GM21515 (cell line): ENCODE results near the gene PTPRN2.
"Not testable (repeated sequence)": the region's sequence is repeated elsewhere in the genome, so short reads cannot be mapped to it uniquely, and the experiment has no call there.

Experiments
- ATAC-seq: cut with Tn5 transposase; IDR thresholded peaks from one replicate; pipeline ENCODE4 v1.9.1; 2021; ENCODE audit not compliant: unreplicated experiment

The PTPRN2 gene

GRCh38 chr7:157951300-157952049, 636.1 kb downstream of the PTPRN2 start:
- ATAC-seq, result no peak

DNA sequence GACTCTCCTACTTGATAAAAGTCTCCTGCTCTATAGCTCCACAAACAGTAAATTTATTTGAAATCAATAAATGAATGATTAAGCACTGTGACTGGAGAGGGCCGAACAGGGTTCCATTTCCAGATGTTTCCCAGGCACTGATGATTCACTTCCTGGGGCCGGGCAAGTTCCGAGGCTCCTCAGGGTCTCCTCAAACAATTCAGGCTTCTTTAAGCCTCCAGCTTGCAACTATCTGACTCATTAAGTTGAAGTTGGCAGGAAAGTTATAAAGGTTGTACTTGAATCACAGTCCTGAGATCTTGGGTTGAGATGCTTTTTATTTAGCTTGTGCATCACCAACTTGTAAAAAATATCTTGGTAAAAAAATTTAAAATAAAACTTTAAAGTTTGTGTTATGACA, 637.9 kb downstream of the PTPRN2 start:
- no peak for ATAC-seq

GRCh38 chr7:157947504-157947903, 640.1 kb downstream of the PTPRN2 start:
- ATAC-seq, result no peak

DNA sequence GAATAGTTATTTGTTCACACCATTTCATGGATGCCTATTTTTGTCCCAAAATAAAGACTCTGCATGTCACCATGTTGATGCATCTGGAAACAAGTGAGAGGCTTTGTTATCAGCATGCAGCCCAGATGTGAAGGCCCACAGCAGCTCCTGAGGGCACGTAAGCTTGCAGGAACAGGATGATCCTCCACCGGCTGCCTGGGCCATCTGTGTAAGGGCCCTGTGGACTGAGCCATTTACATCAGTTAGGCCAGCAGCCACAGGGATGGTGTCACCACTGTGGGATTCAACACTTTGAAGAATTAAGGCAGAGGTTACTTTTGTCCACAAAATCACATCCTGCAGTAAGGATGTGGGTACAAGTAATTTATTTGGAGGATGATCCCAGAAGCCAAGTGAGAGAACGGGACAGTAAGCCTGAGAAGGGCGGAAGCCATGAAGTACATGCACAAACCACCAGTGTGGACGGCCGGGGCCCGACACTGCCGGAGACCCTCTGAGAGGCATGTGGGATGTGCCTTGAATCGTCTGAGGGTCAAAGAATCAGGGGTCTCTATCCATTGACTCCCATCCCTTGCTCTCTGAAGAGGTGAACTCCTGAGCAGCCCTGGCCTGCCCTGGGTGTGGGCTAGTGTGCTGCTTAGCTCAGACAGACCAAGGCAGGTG, 641.1 kb downstream of the PTPRN2 start:
- no peak for ATAC-seq

GRCh38 chr7:157945401-157945800, 642.2 kb downstream of the PTPRN2 start:
- ATAC-seq, result no peak

DNA sequence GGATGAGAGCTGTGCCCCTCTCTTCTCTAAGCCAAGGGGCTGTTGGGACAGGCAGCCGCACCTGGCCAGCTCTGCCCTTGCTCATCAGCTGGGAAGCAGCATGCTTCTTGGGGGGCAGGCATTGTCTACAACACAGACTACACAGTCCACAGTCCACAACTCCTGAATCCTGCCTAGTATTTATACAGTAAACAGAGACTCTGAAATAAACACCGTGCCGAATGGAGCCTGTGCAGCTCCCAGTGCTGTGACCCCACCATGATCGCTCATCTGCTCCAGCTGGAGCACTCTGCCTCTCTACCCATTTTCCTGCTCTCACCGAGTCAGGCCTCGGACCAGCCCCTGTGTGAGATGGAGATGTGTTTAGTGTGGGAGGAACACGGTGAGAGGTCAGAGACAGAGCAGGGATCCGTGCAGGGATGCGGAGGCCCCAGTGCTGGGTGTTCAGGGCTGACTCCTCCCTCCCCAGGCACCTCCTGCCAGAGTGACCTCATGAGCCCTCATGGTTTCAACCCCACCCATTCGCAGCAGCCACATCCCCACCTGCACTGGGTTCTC, 642.8 kb downstream of the PTPRN2 start:
- no peak for ATAC-seq

GRCh38 chr7:157944051-157944450, 643.6 kb downstream of the PTPRN2 start:
- ATAC-seq, result no peak

DNA sequence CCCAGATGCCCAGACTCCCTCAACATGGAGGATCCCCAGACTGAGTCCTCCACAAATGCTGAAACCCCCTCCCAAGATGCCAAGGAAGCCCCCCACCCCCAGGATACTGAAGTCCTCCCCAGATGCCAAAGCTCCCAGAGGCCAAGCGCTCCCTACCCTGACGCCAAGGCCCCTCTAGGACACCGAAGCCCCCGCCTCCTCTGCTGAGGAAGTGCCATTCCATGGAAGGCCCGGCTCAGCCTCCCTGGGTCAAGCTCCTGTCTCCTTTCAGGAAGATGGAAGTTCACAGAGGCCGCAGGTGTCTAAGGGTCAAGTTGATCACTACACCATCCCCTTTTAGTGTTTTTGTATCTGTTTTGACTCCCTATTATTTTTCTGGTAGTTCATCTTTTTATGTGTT, 644.1 kb downstream of the PTPRN2 start:
- ATAC-seq, result no peak

GRCh38 chr7:157941210-157941609, 646.4 kb downstream of the PTPRN2 start:
- no peak for ATAC-seq

- no peak for ATAC-seq
These were observed 647.1 kb downstream of the PTPRN2 start for GRCh38 chr7:157940497-157940896.

DNA sequence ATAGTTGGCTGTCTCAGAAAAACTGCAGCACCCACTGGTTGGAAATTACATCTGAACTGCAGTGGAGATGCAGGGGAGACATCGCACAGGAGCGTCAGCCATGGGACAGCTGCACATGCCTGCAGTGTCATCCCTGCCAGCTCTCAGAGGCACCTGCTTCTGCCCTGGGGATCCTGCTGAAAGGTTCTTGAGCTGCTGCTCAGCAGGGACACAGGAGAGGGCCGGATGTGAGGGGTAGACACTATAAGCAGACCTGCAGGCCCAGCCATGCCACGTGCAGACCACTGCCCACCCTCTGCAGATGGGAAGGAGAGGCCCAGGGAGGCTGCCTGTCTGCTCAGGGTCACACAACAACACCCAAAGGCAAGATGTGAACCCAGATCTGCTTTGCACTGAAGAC, 649.4 kb downstream of the PTPRN2 start:
- no peak for ATAC-seq

GRCh38 chr7:157937406-157937805, 650.2 kb downstream of the PTPRN2 start:
- ATAC-seq, result no peak

DNA sequence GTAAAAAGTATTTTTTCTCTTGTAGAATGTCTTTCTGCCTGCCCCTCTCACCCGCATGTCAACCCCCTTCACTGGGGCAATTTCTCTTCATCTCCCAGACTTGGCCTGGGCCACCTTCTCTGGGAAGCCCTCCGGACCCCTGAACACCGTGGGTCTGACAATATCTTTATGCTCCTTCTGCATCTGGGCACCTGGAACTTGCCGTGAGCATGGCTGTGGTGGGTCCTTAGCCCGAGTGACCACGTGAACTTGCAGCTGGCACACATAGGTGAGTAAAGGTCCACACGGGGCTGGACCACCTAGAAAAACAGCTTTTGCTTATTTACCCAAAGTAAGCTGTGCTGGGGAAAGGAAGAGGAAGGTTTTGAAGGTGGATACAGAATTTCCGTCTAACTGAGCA, 650.6 kb downstream of the PTPRN2 start:
- ATAC-seq, result no peak

DNA sequence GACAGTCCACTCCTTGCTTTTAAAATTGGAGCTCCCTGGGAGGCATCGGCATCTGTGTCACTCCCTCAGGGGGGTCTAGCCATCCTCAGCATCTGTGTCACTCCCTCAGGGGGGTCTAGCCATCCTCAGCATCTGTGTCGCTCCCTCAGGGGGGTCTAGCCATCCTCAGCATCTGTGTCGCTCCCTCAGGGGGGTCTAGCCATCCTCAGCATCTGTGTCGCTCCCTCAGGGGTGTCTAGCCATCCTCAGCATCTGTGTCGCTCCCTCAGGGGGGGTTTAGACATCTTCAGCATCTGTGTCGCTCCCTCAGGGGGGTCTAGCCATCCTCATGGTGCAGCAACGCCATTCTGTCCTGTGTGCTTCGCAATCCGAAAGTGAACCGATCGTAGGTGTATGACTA, 651.9 kb downstream of the PTPRN2 start:
- ATAC-seq, result not testable (repeated sequence)

GRCh38 chr7:157933219-157934155, 654.1 kb downstream of the PTPRN2 start:
- not testable (repeated sequence) for ATAC-seq

- ATAC-seq, result no peak
These were observed 655.0 kb downstream of the PTPRN2 start for GRCh38 chr7:157932498-157933218.

- no peak for ATAC-seq
These were observed 656.6 kb downstream of the PTPRN2 start for GRCh38 chr7:157930926-157931466.

DNA sequence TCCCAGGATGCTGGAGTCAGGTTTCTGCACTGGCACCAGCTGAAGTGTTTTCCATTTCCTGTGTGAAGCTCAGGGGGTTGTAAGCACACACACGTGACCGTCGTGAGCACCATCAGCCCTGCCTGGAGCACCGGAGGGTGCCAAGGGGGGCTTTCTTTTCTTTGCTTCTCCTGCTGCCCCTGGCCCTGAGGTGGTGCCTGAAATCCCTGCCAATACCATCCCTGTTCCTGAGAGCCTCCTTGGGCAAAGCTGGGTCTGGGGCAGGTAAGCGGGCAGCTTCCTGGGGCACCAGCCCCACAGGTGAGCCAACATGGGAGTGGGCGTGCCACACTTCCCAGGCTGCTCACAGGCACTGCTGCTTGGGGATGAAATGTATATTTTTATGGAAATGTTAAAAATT, 657.2 kb downstream of the PTPRN2 start:
- no peak for ATAC-seq

DNA sequence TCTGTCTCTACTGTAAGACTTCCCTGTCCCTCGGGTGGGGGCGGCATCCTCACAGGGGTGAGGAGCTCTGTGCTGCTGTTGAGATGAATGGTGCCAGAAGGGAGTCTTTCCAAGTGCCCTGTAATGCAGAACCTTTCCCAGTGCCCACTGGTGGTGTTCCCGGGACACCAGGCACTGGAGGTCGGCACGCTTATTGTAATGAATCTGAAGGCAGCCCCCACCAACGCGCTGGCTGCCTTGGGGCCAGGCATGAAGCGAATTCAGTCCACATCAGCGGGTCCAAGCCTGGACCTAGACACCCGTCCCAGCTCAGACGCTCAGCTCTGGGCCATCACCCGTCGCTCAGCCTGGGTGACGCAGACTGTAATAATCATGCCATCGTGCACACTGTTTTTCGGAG, 658.0 kb downstream of the PTPRN2 start:
- ATAC-seq, result no peak

- no peak for ATAC-seq
These were observed 658.7 kb downstream of the PTPRN2 start for GRCh38 chr7:157928808-157929425.
